ENCODE measurements around the gene DYNC2LI1. TPM values are rescaled to one million over a fixed set of nuclear protein-coding genes. Genes with fewer than 3 reads are reported as not detected.
"Not testable (repeated sequence)": the region's sequence is repeated elsewhere in the genome, so short reads cannot be mapped to it uniquely, and the experiment has no call there.

Gene DYNC2LI1
- total RNA-seq = 10 to 100 TPM; 10.9 to 16.4 TPM

DNA sequence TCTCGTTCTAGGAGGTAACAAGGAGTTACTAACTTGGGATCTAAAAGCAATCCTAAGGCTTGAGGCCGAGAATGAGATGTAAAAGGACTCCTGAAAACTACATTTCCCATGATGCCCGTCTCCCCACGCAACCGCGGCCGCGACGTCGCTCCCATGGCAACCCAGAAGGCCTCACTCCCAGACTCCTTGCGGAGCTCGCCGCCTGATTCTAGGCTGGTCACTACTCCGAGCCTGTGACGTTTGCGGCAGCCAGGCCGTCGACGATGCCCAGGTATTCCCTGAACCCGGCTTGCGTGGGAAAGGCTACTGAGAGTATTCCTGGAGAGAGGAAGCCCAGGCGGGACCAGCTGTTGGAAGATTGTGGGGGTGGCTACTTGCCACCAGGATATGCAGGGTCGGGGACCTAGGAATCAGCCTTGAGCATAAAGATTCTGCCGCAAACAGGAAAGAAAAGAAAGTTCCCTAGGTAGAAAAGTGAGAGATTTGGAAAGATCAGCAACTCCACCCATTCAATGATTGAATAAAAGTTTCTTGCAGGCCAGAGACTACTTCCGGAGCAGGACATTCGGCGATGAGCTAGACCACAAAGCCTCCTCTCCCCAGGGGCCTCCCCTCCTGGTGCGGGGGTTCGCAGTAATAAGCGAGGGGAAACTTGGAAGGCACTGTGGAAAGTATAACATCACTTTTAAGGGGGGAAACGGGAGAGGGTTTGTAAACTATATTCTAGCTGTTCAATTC is at the start of gene DYNC2LI1:
TSS of gene DYNC2LI1 (plus strand) at position 164 of the 738 bp plus-strand sequence. CDS start at position 264, 100 bp downstream.
- peak within 1 kb of the TSS; percentile 87 to 89 for H3K27ac ChIP-seq
- peak; percentile 92 for DNase-seq (ENCODE audit: low spot score)
- no peaks in the 10 kb centered on the region for H3K36me3 ChIP-seq
- H3K27me3 ChIP-seq = no peaks in the 10 kb centered on the region
- peak within 1 kb of the TSS; percentile 69 to 76 for H3K4me3 ChIP-seq
- no peaks in the 10 kb centered on the region for H3K9me3 ChIP-seq
- no peaks in the 10 kb centered on the region for H3K4me1 ChIP-seq
- TF ChIP-seq, protein P1, sequence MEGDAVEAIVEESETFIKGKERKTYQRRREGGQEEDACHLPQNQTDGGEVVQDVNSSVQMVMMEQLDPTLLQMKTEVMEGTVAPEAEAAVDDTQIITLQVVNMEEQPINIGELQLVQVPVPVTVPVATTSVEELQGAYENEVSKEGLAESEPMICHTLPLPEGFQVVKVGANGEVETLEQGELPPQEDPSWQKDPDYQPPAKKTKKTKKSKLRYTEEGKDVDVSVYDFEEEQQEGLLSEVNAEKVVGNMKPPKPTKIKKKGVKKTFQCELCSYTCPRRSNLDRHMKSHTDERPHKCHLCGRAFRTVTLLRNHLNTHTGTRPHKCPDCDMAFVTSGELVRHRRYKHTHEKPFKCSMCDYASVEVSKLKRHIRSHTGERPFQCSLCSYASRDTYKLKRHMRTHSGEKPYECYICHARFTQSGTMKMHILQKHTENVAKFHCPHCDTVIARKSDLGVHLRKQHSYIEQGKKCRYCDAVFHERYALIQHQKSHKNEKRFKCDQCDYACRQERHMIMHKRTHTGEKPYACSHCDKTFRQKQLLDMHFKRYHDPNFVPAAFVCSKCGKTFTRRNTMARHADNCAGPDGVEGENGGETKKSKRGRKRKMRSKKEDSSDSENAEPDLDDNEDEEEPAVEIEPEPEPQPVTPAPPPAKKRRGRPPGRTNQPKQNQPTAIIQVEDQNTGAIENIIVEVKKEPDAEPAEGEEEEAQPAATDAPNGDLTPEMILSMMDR (IDR thresholded peaks at IDR 0.05) = no peak

DNA sequence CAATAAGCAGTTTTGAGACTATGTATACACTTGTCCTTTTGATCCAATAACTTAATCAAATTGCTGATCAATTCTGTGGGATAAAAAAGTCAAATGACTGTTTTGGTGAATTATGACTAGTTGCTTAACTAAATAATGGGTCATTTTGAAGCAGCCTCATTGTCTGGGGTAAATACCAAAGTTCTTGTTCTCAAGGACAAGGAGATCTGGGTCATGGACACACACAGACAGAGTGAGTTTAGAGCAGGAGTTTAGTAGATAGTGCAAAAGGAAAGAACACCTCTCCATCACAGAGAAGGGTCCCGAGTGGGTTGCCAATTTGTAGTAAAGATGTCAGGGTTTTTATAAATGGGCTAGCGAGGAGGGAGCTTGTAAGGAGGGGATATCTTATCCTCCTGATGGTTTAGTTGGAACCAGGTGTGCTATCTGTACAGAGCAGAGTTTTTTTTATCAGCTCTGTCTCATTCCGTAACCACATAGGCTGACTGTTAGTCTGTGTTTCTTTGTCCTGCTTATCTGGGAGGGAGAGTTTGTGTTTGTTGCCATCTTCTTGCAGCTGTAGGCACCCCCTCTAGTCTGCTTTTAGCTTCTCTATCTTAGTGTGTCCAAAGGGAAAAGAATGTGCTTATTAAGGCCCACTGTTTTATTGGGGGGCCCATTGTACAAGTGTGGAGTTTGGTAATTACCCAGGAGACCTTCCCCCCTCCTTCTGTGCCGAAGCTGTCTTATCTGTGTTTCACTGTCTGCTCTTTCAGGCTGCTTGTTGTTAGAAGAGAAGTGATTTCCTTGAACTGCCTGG is 48.9 kb upstream of the DYNC2LI1 start:
- H3K27me3 ChIP-seq = no peaks in the 10 kb centered on the region
- H3K4me3 ChIP-seq = no peak overlapping the region
- DNase-seq (ENCODE audit: low spot score) = no peak
- TF ChIP-seq, protein P1 (IDR thresholded peaks at IDR 0.05) = no peak
- H3K36me3 ChIP-seq = no peaks in the 10 kb centered on the region
- no peak overlapping the region for H3K27ac ChIP-seq
- peaks cover 0 to 16% of the 10 kb centered on the region in 2 donors for H3K4me1 ChIP-seq
- no peaks in the 10 kb centered on the region for H3K9me3 ChIP-seq

DNA sequence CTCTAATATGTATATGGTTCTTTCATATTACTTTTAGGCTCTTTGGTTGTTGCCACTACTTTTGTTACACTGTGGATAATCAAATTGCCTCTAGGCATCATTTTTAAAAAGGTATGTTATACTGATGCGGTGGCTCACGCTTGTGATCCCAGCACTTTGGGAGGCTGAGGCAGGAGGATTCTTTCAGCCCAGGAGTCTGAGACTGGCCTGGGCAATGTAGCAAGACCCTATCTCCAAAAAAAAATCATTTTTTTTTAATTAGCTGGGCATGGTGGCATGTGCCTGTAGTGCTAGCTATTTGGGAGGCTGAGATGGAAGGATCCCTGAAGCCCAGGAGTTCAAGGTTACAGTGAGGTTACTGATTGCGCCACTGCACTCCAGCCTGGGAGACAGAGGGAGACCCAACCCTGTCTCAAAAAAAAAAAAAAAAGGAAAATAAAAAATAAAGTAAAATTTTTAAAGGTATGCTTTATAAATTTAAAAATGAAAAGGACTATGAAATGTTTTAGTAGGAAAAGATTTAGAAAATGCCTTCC is 48.1 kb upstream of the DYNC2LI1 start:
- Histone ChIP-seq H3K4me1 (peaks cover 0 to 16% of the 10 kb centered on the region in 2 donors), H3K27ac (no peak overlapping the region), H3K9me3 (no peaks in the 10 kb centered on the region), H3K27me3 (no peaks in the 10 kb centered on the region), H3K36me3 (no peaks in the 10 kb centered on the region), H3K4me3 (no peak overlapping the region)
- TF ChIP-seq, protein P1 (IDR thresholded peaks at IDR 0.05) = no peak
- DNase-seq (ENCODE audit: low spot score) = no peak

DNA sequence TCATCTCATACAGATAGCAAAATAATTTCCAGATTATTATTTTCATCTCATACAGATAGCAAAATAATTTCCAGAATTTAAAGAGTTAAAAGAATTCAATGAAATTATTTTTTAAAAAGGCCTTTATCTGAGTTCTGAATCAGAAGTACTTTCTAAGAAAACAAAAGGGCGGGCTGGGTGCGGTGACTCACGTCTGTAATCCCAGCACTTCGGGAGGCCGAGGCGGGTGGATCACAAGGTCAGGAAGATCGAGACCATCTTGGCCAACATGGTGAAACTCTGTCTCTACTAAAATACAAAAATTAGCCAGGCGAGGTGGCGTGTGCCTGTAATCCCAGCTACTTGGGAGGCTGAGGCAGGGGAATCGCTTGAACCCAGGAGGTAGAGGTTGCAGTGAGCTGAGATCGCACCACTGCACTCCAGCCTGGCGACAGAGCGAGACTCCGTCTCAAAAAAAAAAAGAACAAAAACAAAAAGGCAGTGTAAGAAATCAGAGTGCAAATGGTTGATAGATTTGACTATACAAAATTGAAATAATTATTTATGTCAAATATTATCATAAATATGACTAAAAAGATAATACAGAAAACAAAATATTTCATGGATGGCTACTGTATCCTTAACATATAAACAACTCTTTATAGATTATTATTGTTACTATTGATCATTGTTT is 46.7 kb upstream of the DYNC2LI1 start:
- not testable (repeated sequence) for DNase-seq (ENCODE audit: low spot score); H3K4me3 ChIP-seq

DNA sequence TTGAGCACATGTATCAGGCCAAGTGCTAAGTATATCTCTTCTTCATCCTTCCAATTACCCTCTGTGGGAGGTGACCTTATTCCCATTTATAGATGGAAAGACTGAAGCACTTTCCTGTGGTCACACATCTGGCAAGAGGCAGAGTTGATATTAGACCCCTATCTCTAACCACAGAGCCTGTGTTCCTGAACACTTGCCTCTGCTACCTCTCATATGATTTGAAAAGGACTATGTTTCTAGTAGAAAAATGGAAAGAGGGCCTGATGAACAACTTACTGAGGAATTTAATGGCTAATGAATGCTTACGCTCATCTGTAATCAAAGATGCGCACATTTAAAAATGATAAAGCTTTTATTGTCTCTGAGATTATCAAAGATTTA is 46.2 kb upstream of the DYNC2LI1 start:
- no peaks in the 10 kb centered on the region for H3K36me3 ChIP-seq
- TF ChIP-seq, protein P1 (IDR thresholded peaks at IDR 0.05) = no peak
- H3K27ac ChIP-seq = no peak overlapping the region
- peaks cover 0 to 16% of the 10 kb centered on the region in 2 donors for H3K4me1 ChIP-seq
- no peak overlapping the region for H3K4me3 ChIP-seq
- H3K9me3 ChIP-seq = no peaks in the 10 kb centered on the region
- no peak for DNase-seq (ENCODE audit: low spot score)
- H3K27me3 ChIP-seq = no peaks in the 10 kb centered on the region

More for the DNA sequence above, 46.7 kb upstream of the DYNC2LI1 start:
- H3K36me3 ChIP-seq, H3K9me3 ChIP-seq, H3K27ac ChIP-seq, H3K27me3 ChIP-seq: not testable (repeated sequence)
- H3K4me1 ChIP-seq = peaks cover 0 to 16% of the 10 kb centered on the region in 2 donors

Measured in right atrium auricular region (tissue), 2 donors.